SJCRH30 (cell line): ENCODE measurements around the gene TRIM28. TPM values are rescaled to one million over a fixed set of nuclear protein-coding genes. Genes with fewer than 3 reads are reported as not detected.

Experiments
- DNase-seq, 2 experiments: peaks; one replicate each; pipeline ENCODE4 v3.0.0-alpha.2; 2015 to 2020
- H3K27ac ChIP-seq: fragments of 250-450 bp; sonication (Bioruptor Pico); 2 replicates; pipeline ENCODE4 v1.5.1; 2020; ENCODE audit warnings: mild to moderate bottlenecking, moderate library complexity
- H3K27me3 ChIP-seq: fragments of 250-450 bp; sonication (Bioruptor Pico); 2 replicates; pipeline ENCODE4 v1.5.1; 2020; ENCODE audit warnings: mild to moderate bottlenecking, moderate library complexity
- H3K36me3 ChIP-seq: fragments of 250-450 bp; sonication (Bioruptor Pico); 2 replicates; pipeline ENCODE4 v1.5.1; 2020; ENCODE audit warnings: mild to moderate bottlenecking, moderate library complexity
- H3K4me1 ChIP-seq: fragments of 250-450 bp; sonication (Bioruptor Pico); 2 replicates; pipeline ENCODE4 v1.5.1; 2020; ENCODE audit warnings: mild to moderate bottlenecking, moderate library complexity
- H3K4me3 ChIP-seq: fragments of 250-450 bp; sonication (Bioruptor Pico); 2 replicates; pipeline ENCODE4 v1.5.1; 2020; ENCODE audit warnings: mild to moderate bottlenecking, moderate library complexity
- H3K9me3 ChIP-seq: fragments of 250-450 bp; sonication (Bioruptor Pico); replicated peaks from 2 replicates; pipeline ENCODE4 v1.5.1; 2020; ENCODE audit warnings: mild to moderate bottlenecking, moderate library complexity
- total RNA-seq: library from RNA; depleted of rRNA; stranded (reverse); fragments of >200 nt; shearing (Covaris generic); gene quantifications from 2 replicates; pipeline ENCODE4 v1.2.3, GENCODE V29; 2014

The TRIM28 gene
- total RNA-seq, 1 experiment from 2014 or later = 586 TPM

- Histone ChIP-seq H3K4me1 (no peaks in the 10 kb centered on the region), H3K27ac (no peak overlapping the region), H3K4me3 (no peak overlapping the region), H3K36me3 (no peaks in the 10 kb centered on the region; the same call in 1 of the 2 replicates), H3K9me3 (no peaks in the 10 kb centered on the region), H3K27me3 (no peaks in the 10 kb centered on the region)
- no peak for DNase-seq
Measured at GRCh38 chr19:58514564-58515022, 29.3 kb upstream of the TRIM28 start.

- Histone ChIP-seq H3K4me3 (no peak overlapping the region), H3K27me3 (no peaks in the 10 kb centered on the region), H3K36me3 (no peaks in the 10 kb centered on the region; the same call in 1 of the 2 replicates), H3K27ac (no peak overlapping the region), H3K4me1 (no peaks in the 10 kb centered on the region), H3K9me3 (no peaks in the 10 kb centered on the region)
- no peak for DNase-seq
Measured at GRCh38 chr19:58515259-58515658, 28.6 kb upstream of the TRIM28 start.

- H3K4me3 ChIP-seq = no peak overlapping the region
Measured at GRCh38 chr19:58516246-58516836, 27.5 kb upstream of the TRIM28 start.

GRCh38 chr19:58516964-58517833 lies 26.7 kb upstream of the TRIM28 start:
- Histone ChIP-seq H3K4me3 (no peak overlapping the region), H3K9me3 (no peaks in the 10 kb centered on the region), H3K36me3 (no peaks in the 10 kb centered on the region; the same call in 1 of the 2 replicates), H3K27me3 (no peaks in the 10 kb centered on the region), H3K4me1 (no peaks in the 10 kb centered on the region), H3K27ac (no peak overlapping the region)
- DNase-seq = no peak

More at GRCh38 chr19:58516246-58516836, 27.5 kb upstream of the TRIM28 start:
- DNase-seq = no peak
- no peak overlapping the region for H3K27ac ChIP-seq
- no peaks in the 10 kb centered on the region for H3K27me3 ChIP-seq
- H3K9me3 ChIP-seq = no peaks in the 10 kb centered on the region
- H3K4me1 ChIP-seq = no peaks in the 10 kb centered on the region
- no peaks in the 10 kb centered on the region; the same call in 1 of the 2 replicates for H3K36me3 ChIP-seq

- H3K27ac ChIP-seq = peak overlapping the region; percentile 67
- H3K4me1 ChIP-seq = no peaks in the 10 kb centered on the region
- no peaks in the 10 kb centered on the region for H3K27me3 ChIP-seq
- peak overlapping the region; percentile 75 for H3K4me3 ChIP-seq
- no peaks in the 10 kb centered on the region; the same call in 1 of the 2 replicates for H3K36me3 ChIP-seq
- no peak for DNase-seq
- no peaks in the 10 kb centered on the region for H3K9me3 ChIP-seq
Measured at GRCh38 chr19:58518256-58519086, 25.4 kb upstream of the TRIM28 start.

- peak overlapping the region; percentile 75 for H3K4me3 ChIP-seq
- peak; percentile 77 to 84 for DNase-seq
- no peaks in the 10 kb centered on the region for H3K4me1 ChIP-seq
- no peaks in the 10 kb centered on the region; the same call in 1 of the 2 replicates for H3K36me3 ChIP-seq
- H3K27ac ChIP-seq = peak overlapping the region; percentile 67
- no peaks in the 10 kb centered on the region for H3K27me3 ChIP-seq
- no peaks in the 10 kb centered on the region for H3K9me3 ChIP-seq
Measured at GRCh38 chr19:58519087-58519354, 24.8 kb upstream of the TRIM28 start.

- Histone ChIP-seq H3K9me3 (no peaks in the 10 kb centered on the region), H3K4me3 (peak within 1 kb of the TSS; percentile 75), H3K27ac (peak within 1 kb of the TSS; percentile 67), H3K4me1 (no peaks in the 10 kb centered on the region), H3K36me3 (no peaks in the 10 kb centered on the region; the same call in 1 of the 2 replicates), H3K27me3 (no peaks in the 10 kb centered on the region)
- peak; percentile 93 to 96 for DNase-seq
Measured at GRCh38 chr19:58519355-58520256, 24.3 kb upstream of the TRIM28 start, which contains the start of gene ZBTB45. Gene ZBTB45 (minus strand): TSS chr19:58519810. CDS start chr19:58517673, 2,137 bp downstream.

- H3K9me3 ChIP-seq = no peaks in the 10 kb centered on the region
- no peak for DNase-seq
Measured at GRCh38 chr19:58520257-58520599, 23.6 kb upstream of the TRIM28 start.

GRCh38 chr19:58521651-58522050 lies 22.2 kb upstream of the TRIM28 start:
- H3K9me3 ChIP-seq = no peaks in the 10 kb centered on the region
- no peaks in the 10 kb centered on the region for H3K27me3 ChIP-seq
- DNase-seq = no peak
- H3K27ac ChIP-seq = no peak overlapping the region
- no peak overlapping the region for H3K4me3 ChIP-seq
- no peaks in the 10 kb centered on the region for H3K36me3 ChIP-seq
- no peaks in the 10 kb centered on the region for H3K4me1 ChIP-seq

More at GRCh38 chr19:58520257-58520599, 23.6 kb upstream of the TRIM28 start:
- Histone ChIP-seq H3K4me3 (peak overlapping the region; percentile 75), H3K36me3 (no peaks in the 10 kb centered on the region; the same call in 1 of the 2 replicates), H3K27ac (peak overlapping the region; percentile 67), H3K4me1 (no peaks in the 10 kb centered on the region), H3K27me3 (no peaks in the 10 kb centered on the region)

- Histone ChIP-seq H3K36me3 (no peaks in the 10 kb centered on the region), H3K4me3 (no peak overlapping the region), H3K27ac (no peak overlapping the region), H3K4me1 (no peaks in the 10 kb centered on the region), H3K27me3 (no peaks in the 10 kb centered on the region), H3K9me3 (no peaks in the 10 kb centered on the region)
- DNase-seq = no peak
Measured at GRCh38 chr19:58522709-58523108, 21.2 kb upstream of the TRIM28 start.

GRCh38 chr19:58529405-58529804 lies 14.5 kb upstream of the TRIM28 start:
- DNase-seq = no peak
- no peaks in the 10 kb centered on the region for H3K27me3 ChIP-seq
- H3K4me3 ChIP-seq = no peak overlapping the region
- H3K36me3 ChIP-seq = no peaks in the 10 kb centered on the region
- no peaks in the 10 kb centered on the region for H3K4me1 ChIP-seq
- no peak overlapping the region for H3K27ac ChIP-seq
- no peaks in the 10 kb centered on the region for H3K9me3 ChIP-seq

- H3K9me3 ChIP-seq = no peaks in the 10 kb centered on the region
- no peaks in the 10 kb centered on the region for H3K27me3 ChIP-seq
- DNase-seq = no peak
- no peaks in the 10 kb centered on the region for H3K36me3 ChIP-seq
- no peak overlapping the region for H3K4me3 ChIP-seq
- H3K27ac ChIP-seq = no peak overlapping the region
- H3K4me1 ChIP-seq = no peaks in the 10 kb centered on the region
Measured at GRCh38 chr19:58531034-58531840, 12.6 kb upstream of the TRIM28 start.

GRCh38 chr19:58535857-58536256 lies 8.0 kb upstream of the TRIM28 start:
- no peak overlapping the region for H3K27ac ChIP-seq
- H3K27me3 ChIP-seq = no peaks in the 10 kb centered on the region
- no peak overlapping the region for H3K4me3 ChIP-seq
- H3K9me3 ChIP-seq = no peaks in the 10 kb centered on the region
- no peaks in the 10 kb centered on the region for H3K36me3 ChIP-seq
- DNase-seq = no peak
- no peaks in the 10 kb centered on the region for H3K4me1 ChIP-seq
